Right renal cortex interstitium (tissue), 3 donors: ENCODE results near the gene DDI2. TPM values are rescaled to one million over a fixed set of nuclear protein-coding genes. Genes with fewer than 3 reads are reported as not detected.

Experiments
- DNase-seq, 3 donors: peaks; one replicate each; pipeline ENCODE4 v3.0.0-alpha.2; 2013; ENCODE audit warnings: low read depth in 3 of 3, low spot score in 2 of 3
- polyA plus RNA-seq, 3 donors: library from polyadenylated mRNA; unstranded; fragments of 120-200 nt; gene quantifications; one replicate each; pipeline ENCODE4 v1.2.1, GENCODE V29; 2013; ENCODE audit not compliant: insufficient read length in 3 of 3

The DDI2 gene
- polyA plus RNA-seq, 3 donors, result 18.2 to 18.8 (median 18.3) TPM

DNA sequence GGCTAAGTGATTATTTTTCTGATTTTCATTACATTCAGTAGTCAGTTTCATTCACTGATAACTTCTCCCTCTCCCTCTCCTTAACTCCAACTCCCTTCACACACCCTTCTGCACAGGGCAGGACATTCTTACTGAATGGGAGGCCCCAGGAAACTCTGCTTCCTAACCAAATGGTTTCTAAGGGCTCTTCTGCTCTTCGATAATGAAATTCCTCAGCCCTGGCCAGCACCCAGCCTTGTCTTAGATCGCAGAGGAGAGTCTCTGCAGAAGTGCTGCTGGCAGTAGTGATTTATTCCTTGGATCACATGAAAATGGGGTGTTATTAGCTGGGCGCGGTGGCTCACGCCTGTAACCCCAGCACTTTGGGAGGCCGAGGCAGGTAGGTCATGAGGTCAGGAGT is 83.2 kb downstream of the DDI2 start:
- no peak for DNase-seq

DNA sequence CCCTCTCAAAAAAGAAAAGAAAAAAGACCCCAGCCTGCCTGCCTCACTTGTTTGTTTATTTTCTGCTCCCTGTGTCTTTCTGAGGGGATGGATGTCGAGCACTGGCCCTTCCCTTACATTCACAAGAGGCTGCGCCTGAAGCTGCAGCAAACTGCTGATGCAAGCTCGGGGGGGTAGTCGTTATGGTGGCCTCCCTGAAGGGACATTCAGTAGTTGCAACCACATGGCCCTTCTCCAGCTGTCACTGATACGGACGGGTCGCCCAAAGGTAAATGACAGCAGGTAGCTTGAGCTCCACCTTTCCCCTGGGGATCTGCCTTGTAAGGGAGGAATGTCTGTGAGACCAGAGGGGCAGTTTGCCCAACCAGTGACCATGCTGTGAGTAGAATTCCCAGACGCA is 84.5 kb downstream of the DDI2 start:
- no peak for DNase-seq

DNA sequence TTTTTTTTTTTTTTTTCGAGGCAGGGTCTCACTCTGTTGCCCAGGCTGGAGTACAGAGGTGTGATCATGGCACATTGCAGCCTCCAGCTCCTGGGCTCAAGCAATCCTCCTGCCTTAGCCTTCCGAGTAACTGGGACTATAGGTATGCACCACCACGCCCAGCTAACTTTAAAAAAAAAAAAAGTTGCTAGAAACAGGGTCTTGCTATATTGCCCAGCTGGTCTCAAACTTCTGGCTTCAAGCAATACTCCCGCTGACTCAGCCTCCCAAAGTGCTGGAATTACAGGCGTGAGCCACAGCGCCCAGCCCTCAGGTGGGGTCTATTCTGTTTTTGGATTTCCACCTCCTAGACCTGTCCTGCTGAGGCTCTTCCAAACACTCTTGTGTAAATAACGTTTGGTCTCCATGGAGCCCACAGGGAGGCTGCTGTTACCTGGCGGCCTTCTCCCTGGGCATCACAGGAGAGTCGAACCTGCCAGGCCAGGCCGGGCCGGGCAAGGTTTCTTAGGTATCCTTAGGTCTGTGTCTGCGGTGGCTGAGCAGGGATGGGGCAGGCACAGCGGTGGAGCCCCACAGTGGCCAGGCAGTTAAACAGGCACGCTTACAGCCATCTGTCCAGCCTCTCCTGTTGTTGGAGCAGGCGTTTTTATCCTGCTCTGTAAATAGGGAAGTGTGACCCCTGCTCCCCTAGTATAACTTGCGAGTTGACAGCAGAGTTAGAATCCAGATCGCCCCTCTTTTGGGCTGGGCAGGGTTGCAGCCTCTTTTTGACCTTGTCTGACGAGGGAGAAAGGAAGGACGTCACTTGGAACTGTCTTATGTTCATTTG is 85.7 kb downstream of the DDI2 start:
- DNase-seq, result no peak

DNA sequence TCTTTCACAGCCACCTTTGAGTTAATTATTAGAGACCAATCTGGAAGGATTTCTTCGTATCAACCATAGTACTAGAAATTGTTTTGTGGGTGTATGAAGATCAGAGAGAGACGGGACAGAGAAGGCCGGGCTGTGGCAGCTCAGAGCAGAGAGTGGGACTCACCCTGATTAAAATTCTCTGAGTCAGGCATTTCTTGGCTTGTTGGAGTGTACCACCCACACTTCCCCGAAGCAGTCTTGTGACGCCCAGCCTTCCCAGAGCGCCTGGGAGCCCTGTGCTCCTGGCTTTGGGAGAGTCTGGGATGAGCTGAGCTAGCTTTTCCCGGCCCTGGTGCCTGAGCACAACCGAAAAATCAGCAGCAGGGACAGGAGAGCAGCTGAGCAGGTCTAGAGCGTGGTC is 86.3 kb downstream of the DDI2 start:
- no peak for DNase-seq

DNA sequence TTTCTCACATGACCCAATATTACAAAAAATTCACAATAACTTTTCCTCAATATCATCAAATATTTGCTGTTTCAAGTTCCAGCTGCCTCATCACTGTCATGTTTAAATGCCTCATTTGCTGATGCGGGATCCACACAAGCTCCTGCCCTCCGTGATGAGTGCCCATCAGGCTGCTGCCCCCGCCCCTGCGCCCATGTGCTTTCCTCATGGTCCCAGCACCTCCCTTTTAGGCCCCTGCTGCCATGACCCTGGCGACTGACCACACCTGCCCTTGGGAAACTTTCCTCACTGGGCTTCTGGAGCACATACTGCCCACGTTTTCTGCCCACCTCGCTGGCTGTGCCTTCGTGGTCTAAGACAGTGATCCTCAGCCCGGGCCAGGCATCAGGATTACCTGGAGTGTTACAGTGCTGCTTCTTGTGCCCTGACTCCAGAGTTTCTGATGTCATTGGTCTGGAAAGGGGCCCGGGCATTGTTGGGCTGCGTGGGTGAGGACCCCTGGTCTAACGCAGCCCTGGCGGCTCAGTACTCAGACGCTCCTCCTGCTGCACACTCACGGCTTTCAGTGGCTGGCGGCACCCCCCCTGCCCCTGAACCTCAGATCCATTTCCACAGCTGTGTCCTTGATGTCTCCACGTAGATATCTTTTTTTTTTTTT is 87.4 kb downstream of the DDI2 start:
- no peak for DNase-seq

DNA sequence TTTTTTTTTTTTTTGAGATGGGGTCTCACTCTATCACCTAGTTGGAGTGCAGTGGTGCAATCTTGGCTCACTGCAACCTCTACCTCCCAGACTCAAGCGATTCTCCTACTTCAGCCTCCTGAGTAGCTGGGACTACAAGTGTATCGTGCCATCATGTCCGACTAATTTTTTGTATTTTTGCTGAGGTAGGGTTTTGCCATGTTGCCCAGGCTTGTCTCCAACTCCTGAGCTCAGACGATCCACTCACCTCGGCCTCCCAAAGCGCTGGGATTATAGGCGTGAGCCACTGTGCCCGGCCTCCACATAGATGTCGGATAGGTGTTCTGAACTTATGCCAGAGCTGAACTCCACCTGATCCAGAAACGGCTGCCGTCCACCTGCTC is 87.9 kb downstream of the DDI2 start:
- no peak for DNase-seq

DNA sequence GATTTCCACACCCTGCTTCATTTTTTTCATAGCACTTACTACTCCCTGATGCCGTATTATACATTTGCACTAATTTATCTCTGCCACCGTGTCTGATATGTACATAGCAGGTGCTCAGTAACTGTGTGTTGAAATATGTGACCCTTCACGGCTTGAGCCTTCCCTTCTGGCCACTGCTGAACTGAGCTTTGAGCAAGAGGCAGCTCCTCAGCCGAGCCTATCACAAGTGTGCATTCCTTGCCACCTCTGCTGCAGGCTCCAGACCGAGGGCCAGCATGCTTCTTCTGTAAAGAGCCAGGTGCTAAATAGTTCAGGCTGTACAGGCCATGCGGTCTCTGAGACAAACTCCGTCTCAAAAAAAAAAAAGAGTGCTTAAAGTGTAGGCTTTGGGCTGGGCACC is 89.5 kb downstream of the DDI2 start:
- no peak for DNase-seq

DNA sequence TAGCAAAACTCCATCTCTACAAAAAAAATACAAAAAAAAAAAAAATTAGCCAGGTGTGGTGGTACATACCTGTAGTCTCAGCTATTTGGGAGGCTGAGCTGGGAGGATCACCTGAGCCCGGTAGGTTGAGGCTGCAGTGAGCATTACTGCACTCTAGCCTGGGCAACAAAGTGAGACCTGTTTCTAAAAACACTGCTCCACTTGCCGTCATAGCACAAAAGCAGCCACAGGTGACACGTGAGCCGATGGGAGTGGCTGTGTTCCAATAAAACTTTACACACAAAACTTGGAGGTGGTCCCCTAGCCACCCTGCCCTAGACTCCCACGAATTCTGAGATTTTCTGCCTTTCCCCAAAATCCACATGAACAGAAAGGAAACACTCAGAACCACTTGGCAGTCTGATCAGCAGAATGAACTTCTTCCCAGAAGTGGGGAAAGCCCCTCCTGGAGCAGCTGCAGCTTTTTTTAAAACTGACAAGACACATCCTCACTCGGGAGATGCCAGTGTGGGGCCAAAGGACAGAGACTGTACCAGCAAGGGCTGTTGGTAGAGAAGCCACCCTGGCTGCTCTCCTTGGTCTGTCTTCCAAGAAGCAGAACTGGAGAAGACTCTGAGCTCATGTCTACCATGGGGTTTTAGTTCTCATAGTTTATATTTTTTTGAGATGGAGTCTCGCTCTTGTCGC is 90.1 kb downstream of the DDI2 start:
- no peak for DNase-seq

DNA sequence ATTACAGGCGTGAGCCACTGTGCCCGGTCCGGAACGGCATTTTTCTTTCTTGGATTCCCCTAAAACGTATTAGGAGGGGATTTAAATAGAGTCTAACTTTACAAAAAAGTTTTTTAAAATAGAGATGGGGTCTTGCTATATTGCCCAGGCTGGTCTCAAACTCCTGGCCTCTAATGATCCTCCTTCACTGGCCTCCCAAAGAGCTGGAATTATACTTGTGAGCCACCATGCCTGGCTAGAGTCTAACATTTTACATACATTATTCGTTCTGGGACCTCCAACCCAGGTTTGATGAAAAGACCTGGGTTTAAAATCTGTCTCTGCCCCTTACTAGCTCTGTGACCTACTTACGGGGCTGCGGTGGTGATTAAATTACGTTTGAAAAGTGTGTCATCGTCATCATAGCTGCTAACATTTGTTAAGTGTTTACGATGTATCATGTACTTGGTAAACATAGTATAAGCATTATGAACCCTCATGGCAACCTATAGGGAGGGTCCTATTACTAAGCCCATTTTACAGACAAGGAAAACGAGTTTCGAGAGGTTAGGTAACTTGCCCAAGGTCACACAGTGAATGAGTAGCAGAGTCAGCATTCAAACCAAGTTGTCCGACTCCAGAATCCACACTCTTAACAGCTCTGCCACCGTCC is 91.4 kb downstream of the DDI2 start:
- no peak for DNase-seq

DNA sequence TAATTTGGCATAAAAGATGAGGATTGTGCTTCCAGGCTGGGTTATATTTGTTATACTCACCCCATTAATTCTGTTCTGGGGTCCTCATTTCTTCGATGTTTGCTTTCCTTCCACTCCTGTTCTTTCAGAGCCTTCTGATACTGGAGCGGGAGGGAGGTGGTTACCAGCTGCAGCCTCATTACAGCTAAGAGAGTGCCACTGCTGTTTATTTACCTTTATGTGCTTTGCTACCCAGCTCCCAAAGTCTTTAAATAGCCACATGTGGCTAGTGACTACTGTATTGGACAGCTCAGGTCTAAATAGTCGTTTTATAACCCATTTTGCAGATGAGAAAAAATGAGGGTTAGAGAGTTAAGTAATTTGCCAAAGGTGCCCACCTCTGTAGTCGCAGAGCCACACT is 92.0 kb downstream of the DDI2 start:
- no peak for DNase-seq

DNA sequence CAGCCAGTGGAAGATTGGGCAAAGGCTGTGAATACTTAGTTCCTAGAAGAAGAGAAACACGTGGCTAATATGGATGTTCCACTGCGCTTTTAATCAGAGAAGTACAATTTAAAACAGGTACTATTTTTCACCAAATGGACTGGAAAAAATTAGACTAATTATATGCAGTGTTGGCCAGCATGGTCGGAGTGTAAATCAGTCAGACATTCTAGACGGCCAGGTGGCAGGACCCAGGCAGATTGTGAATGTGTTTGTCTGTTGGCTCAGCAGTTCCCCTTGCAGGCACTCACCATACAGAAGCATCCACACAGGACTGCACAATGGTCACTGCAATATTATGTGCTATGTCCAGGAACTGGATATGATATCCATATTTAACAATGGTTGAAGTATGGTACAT is 94.9 kb downstream of the DDI2 start:
- DNase-seq, result no peak

DNA sequence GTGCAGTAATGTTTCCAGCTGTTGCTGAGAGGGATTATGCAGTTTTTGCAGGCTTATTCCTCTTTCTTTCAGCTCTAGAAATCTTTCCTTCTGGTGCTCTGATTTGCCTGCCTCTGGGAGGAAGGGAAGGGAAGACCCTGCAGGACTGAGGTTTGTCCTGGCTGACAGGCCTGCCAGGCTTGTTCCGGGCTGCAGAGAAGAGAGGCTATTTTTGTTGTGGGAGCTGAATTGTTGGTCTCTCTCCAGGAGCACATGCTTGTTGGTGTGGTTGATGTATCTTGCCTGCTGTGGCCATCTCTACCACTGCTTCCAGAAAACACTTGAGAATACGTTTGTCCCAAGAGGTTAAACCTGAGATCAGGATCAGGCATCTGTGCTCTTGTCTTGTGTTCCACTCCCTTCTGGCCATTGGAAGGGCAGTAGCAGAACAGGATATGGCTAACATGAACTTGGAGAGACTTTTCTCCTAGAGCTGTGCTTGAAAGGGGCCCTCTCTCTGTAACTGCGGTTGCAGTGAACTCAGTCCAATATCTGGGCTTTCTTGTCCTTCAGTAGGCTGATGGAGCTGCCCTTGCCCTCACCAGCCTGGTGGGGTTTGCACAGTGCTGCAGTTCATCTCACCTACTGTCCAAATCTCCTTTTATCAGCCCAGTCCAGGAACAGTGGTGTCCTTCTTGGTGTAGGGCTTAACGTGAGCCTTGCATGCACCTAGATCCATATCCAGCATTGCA is 97.3 kb downstream of the DDI2 start:
- DNase-seq, result no peak

DNA sequence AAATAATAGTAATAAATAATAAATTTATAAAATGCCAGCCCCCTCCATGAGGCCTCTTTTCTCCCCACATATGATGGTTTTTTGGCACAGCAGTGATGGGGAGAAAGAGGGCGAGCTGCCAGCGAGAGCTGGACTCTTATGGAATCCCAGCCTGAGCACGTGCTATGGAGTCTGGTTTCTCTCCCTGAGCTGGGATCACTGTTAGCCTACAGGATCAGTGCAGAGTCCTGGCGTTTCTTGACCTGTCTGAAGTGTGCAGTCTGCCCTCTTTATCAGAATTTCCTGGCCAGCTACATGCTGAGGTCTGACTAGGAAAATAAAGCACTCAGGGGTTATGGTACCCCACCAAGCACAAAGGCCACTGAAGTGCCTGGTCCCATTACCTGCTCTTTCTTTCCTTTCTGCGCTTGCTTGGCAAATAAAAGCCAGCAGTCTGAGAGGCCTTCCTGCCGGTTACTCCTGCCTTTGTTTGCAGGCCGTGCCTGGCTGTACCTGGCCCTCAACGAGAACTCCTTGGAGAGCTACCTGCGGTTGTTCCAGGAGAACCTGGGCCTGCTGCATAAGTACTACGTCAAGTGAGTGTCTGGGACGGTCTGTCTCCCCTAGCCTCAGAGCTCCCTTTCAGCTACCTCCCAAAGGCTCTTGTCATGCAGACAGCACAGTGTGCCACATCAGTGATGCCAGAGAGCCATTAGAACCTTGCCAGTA is 100.3 kb downstream of the DDI2 start:
- DNase-seq, result no peak

DNA sequence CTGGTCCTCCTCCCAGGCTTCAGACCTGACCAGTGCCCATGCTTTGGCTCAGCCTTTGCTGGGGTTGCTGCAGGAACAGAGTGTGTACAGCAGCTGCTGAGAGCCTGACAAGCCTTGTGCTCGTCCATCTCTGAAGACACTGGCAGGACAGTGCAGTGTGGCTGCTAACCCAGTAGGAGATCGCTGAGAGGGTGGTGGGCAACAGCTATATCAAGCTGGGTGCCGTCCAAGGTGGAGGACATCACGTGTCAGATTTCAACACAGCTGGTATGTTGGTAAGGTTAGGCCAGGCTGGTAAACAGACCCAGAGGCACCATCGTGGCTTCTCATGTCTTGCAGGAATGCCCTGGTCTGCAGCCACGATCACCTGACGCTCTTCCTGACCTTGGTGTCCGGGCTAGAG is 100.9 kb downstream of the DDI2 start:
- DNase-seq, result no peak

Other genes starting within 250 kb of the DDI2 start
- 10 to 100 TPM in 2 of 3 donors, 1 to 10 TPM in 1; 8.2 to 11.9 (median 10.8) TPM for gene EFHD2, start 207.6 kb upstream of the DDI2 start, polyA plus RNA-seq
- under 1 TPM in 1 of 3 donors, not detected in 2; 0.08 TPM for gene CTRC, start 179.0 kb upstream of the DDI2 start, polyA plus RNA-seq
- under 1 TPM in 2 of 3 donors, not detected in 1; 0.31 to 0.35 TPM for gene CELA2A, start 160.7 kb upstream of the DDI2 start, polyA plus RNA-seq
- gene CELA2B, start 141.4 kb upstream of the DDI2 start, polyA plus RNA-seq, result under 1 TPM in 2 of 3 donors, not detected in 1; 0.28 to 0.42 TPM
- 10 to 100 TPM; 22.6 to 26.9 (median 25.8) TPM for gene CASP9, start 93.2 kb upstream of the DDI2 start, polyA plus RNA-seq
- gene DNAJC16, start 90.6 kb upstream of the DDI2 start, polyA plus RNA-seq, result 10 to 100 TPM; 30.1 to 34.0 (median 32.1) TPM
- 10 to 100 TPM; 25.2 to 37.8 (median 35.5) TPM for gene AGMAT, start 32.4 kb upstream of the DDI2 start, polyA plus RNA-seq
- gene PLEKHM2, start 66.9 kb downstream of the DDI2 start, polyA plus RNA-seq, result 10 to 100 TPM; 37.9 to 46.7 (median 43.0) TPM
- 1 to 10 TPM; 1.3 to 1.7 (median 1.4) TPM for gene SLC25A34, start 118.8 kb downstream of the DDI2 start, polyA plus RNA-seq
- gene TMEM82, start 125.0 kb downstream of the DDI2 start, polyA plus RNA-seq, result 1 to 10 TPM; 2.6 to 3.5 (median 3.3) TPM
- gene FBLIM1, start 141.3 kb downstream of the DDI2 start, polyA plus RNA-seq, result 10 to 100 TPM; 41.7 to 55.0 (median 41.8) TPM
- gene UQCRHL, start 190.2 kb downstream of the DDI2 start, polyA plus RNA-seq, result 1 to 10 TPM in 2 of 3 donors, under 1 TPM in 1; 0.92 to 1.1 (median 1.1) TPM
- gene SPEN, start 230.2 kb downstream of the DDI2 start, polyA plus RNA-seq, result 10 to 100 TPM; 50.5 to 59.2 (median 53.1) TPM